DMS153 treated with DMSO at 0.1 percent for 48 hours (cell line): ENCODE results near the gene SASS6.
A peak's percentile ranks its signal among the peaks of the same experiment; 100 is the strongest.

ENCODE experiments used
- DNase-seq: peaks from one replicate; lab custom pipeline; 2025; ENCODE audit not compliant: unreplicated experiment; lab: John Stamatoyannopoulos, UW

SASS6 gene

GRCh38 chr1:100132566-100133477, at the start of gene SASS6, which contains the start of gene TRMT13:
Gene SASS6, minus strand, starts transcription at chr1:100132930. Its CDS starts 116 bp downstream, at chr1:100132814.
Gene TRMT13, plus strand, starts transcription at chr1:100133163. Its CDS starts 6 bp downstream, at chr1:100133169.
- peak; percentile 93 for DNase-seq

GRCh38 chr1:100178091-100178490, 45.4 kb upstream of the SASS6 start, which contains the start of gene LRRC39:
Gene LRRC39, minus strand, starts transcription at chr1:100178256. Its CDS starts 9,740 bp downstream, at chr1:100168516.
- DNase-seq = no peak

- no peak for DNase-seq
These were observed 44.7 kb upstream of the SASS6 start for GRCh38 chr1:100177295-100178041.

- no peak for DNase-seq
These were observed 35.3 kb upstream of the SASS6 start for GRCh38 chr1:100168051-100168450.

- DNase-seq = no peak
These were observed 32.0 kb upstream of the SASS6 start for GRCh38 chr1:100164702-100165101.

GRCh38 chr1:100164216-100164615, 31.5 kb upstream of the SASS6 start:
- no peak for DNase-seq

GRCh38 chr1:100162881-100163280, 30.2 kb upstream of the SASS6 start:
- no peak for DNase-seq

- DNase-seq = no peak
These were observed 19.5 kb upstream of the SASS6 start for GRCh38 chr1:100152271-100152670.

- no peak for DNase-seq
These were observed 18.9 kb upstream of the SASS6 start for GRCh38 chr1:100151679-100152078.

GRCh38 chr1:100147875-100148274, 15.1 kb upstream of the SASS6 start:
- no peak for DNase-seq

GRCh38 chr1:100146958-100147357, 14.2 kb upstream of the SASS6 start:
- no peak for DNase-seq

GRCh38 chr1:100145116-100145515, 12.4 kb upstream of the SASS6 start:
- no peak for DNase-seq

- no peak for DNase-seq
These were observed 9.6 kb upstream of the SASS6 start for GRCh38 chr1:100142343-100142742.

GRCh38 chr1:100141192-100141591, 8.5 kb upstream of the SASS6 start:
- DNase-seq = no peak

- DNase-seq = no peak
These were observed 4.9 kb upstream of the SASS6 start for GRCh38 chr1:100137602-100138001.

- no peak for DNase-seq
These were observed 2.1 kb upstream of the SASS6 start for GRCh38 chr1:100134872-100135271.

- no peak for DNase-seq
These were observed 1.1 kb downstream of the SASS6 start for GRCh38 chr1:100131623-100132022.

GRCh38 chr1:100130552-100131077, 2.1 kb downstream of the SASS6 start:
- no peak for DNase-seq

- no peak for DNase-seq
These were observed 5.5 kb downstream of the SASS6 start for GRCh38 chr1:100127226-100127625.

GRCh38 chr1:100122177-100122576, 10.6 kb downstream of the SASS6 start:
- no peak for DNase-seq

GRCh38 chr1:100115524-100115923, 17.2 kb downstream of the SASS6 start:
- DNase-seq = no peak
